ENCODE data around the gene ABCC4.

DNA sequence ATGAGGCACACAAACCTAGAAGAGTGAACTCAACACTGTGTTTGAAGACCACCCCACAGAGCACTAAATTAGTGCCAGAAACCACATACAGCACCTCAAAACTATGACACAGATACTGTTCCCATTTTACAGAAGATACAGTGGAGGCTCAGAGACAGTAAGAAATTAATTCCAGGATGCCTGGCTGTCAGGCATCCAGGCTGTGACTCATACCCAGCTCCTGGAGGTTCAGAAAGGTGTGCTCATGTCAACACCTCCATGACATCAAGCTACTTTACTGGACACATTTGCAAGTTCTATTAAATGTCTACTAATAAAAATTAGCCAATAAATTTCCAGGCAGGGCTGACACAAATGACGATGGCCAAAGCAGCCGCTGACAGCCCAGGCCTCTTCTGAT is 176.3 kb downstream of the ABCC4 start:
- TF ChIP-seq POLR2A (IDR thresholded peaks at IDR 0.05) (no peak), CTCF (IDR thresholded peaks at IDR 0.05 in 8 of 11, conservative IDR thresholded peaks at IDR 0.05 in 3 of 11) (no peak), POLR2AphosphoS5 (IDR thresholded peaks at IDR 0.05) (no peak)

Data from spleen (tissue), 7 donors.